ENCODE results near the gene INHA.

Gene INHA

DNA sequence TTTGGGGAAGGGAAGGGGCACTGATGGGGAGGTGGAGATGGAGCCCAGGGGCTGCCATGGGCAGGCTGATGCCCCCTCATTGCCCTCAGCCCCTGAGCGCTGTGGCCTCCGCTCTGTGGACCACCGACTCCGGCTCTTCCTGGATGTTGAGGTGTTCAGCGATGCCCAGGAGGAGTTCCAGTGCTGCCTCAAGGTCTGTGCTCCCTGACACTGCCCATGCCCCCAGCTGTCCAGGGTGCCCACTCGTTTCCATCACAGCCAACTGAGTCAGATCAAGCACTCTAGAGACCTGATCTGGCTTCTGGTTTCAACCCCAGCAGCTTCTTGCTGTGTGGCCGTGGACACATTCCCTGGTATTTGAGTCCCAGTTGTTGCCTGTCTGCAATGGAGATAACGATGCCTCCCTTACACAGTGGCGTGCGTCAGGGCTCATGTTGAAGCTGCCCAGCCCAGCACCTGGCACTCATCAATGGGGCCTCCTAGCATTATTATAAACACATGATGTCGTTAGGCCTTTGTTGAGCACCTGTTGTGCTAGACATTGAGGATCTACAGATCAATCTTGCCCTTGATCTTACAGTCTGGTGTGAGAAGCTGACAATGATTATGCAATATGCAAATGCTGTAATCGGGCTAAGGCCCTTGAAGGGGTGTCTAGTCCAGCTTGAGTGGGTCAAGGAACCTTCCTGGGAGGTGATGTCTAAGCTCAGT, 39.9 kb downstream of the INHA start:
- DNase-seq (ENCODE audit: low read depth): no peak

GRCh38 chr2:219612577-219613286, 40.6 kb downstream of the INHA start:
- DNase-seq (ENCODE audit: low read depth): no peak

DNA sequence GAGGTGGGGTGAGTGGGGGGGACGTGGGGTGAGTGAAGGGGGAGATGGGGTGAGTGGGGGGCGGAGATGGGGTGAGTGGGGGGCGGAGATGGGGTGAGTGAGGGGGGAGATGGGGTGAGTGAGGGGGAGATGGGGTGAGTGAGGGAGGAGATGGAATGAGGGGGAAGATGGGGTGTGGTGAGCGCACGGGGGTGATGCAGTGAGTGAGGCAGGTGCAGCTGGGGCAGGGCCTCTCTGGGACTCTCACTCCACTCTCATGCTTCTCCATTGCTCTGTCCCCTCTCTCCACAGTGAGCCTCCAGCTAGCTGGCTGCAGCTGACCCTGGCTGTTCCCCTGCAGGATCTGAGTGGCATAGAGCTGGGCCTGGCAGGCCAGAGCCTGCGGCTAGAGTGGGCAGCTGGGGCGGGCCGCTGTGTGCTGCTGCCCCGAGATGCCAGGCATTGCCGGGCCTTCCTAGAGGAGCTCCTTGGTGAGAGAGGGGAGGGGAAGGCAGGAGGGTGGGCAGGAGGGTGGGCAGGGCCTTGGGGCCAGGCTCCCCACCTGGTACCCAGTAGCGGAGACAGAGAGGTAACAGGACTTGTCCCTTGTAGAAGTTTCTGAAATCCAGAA, 41.5 kb downstream of the INHA start:
- DNase-seq (ENCODE audit: low read depth): no peak

DNA sequence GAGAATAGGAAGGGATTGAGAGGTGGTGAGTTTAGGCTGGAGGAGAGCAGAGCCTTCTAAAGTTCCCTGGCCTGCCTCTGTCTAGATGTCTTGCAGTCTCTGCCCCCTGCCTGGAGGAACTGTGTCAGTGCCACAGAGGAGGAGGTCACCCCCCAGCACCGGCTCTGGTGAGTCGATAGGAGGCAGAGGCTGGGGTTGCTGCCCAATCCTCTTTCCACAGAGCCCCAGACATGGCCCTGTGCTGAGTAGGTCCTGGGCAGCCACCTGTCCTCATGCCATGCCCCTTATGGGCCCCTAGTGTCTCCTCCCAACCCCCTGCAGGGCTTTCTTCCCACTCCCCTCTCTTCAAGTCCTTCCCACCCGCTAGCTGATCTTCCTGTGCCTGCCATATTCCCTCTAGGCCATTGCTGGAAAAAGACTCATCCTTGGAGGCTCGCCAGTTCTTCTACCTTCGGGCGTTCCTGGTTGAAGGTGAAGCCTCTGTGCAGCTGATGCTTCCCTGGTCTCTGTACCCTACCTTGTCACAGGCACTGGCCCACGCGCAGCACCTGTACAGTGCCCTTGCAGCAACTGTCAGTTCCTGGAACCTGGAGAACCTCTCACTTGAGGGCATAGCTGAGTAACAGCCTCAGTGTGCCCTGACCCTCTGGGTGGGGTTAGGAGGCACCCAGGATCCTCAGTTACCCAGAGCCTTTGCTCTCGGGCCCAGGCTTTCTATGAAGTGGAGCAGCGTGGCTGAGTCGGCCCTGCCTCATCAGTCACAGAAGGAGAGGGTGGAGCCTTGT, 42.2 kb downstream of the INHA start:
- DNase-seq (ENCODE audit: low read depth): no peak

GRCh38 chr2:219615036-219615435, 42.9 kb downstream of the INHA start:
- no peak for DNase-seq (ENCODE audit: low read depth)

GRCh38 chr2:219615894-219616293, 43.8 kb downstream of the INHA start:
- no peak for DNase-seq (ENCODE audit: low read depth)

GRCh38 chr2:219616550-219616949, 44.4 kb downstream of the INHA start:
- DNase-seq (ENCODE audit: low read depth): no peak

GRCh38 chr2:219618733-219619122, 46.6 kb downstream of the INHA start:
- no peak for DNase-seq (ENCODE audit: low read depth)

- no peak for DNase-seq (ENCODE audit: low read depth)
These were observed 47.1 kb downstream of the INHA start for GRCh38 chr2:219619235-219619634.

- DNase-seq (ENCODE audit: low read depth): no peak
These were observed 48.4 kb downstream of the INHA start for GRCh38 chr2:219620546-219620945.

DNA sequence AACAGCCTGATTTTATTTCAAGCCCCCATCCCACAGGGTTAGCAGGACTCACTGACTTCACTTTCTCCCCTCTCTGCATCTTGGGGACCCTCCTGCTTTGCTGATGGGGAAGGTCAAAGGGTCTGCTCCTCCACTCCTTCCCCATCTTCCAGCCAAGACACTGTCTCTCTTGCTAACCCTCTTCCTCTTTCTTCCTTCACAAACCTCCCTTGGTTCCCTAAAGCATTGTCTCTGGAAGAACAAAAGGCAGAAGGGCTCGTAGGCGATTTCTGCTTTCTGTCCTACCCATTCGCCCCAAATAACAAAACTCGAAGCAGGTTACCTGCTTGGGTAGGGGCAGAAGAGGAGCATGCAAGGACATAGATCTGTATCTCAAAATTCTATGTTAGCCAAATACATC, 49.8 kb downstream of the INHA start:
- DNase-seq (ENCODE audit: low read depth): no peak

DNA sequence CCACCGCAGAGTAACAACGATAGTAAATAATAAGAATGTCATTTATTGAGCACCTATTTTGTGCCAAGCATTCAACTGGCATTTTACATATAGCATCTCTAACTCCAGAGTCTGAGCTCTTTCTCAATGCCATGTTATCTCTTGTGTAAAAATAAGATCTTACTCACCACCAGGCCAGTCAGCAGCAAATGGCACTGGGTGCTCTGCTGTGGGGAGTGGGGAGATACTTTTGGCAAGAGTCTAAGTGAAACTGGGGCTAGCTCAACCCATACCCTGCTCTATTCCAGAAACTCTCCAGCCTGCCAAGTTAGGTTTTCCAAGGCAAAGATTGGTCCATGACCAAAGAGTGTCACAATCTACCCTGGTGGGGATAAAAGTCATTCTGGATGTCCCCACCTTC, 50.4 kb downstream of the INHA start:
- DNase-seq (ENCODE audit: low read depth): no peak

GRCh38 chr2:219624565-219624964, 52.5 kb downstream of the INHA start:
- DNase-seq (ENCODE audit: low read depth): no peak

DNA sequence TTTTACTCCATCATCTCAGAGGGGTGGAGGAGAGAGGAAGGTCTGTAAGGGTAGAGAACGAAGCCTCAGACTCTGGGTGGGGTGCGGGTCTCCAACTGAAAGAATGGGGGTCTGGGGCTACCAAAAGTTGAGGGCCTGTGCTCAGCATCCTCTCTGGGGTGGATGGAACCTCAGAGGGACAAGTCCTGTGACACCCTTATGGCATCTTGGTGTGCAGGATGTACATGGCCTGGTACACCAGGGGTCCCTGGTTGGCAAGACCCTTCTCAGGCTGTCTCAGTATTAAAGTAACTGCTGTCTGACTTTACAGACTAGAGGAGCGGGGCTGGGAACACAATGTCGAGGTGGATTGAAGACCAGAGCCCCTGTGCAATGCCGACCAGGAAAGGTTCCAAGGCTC, 53.1 kb downstream of the INHA start:
- DNase-seq (ENCODE audit: low read depth): no peak

Measured in activated T-cell treated with anti-CD3 and anti-CD28 coated beads for 1 hour (primary cell).